HG03097 (cell line): ENCODE data around the gene ZDHHC14.

ENCODE experiments used
- ATAC-seq: cut with Tn5 transposase; IDR thresholded peaks from one replicate; pipeline ENCODE4 v1.9.1; 2021; ENCODE audit not compliant: unreplicated experiment, low FRiP score

Gene ZDHHC14

DNA sequence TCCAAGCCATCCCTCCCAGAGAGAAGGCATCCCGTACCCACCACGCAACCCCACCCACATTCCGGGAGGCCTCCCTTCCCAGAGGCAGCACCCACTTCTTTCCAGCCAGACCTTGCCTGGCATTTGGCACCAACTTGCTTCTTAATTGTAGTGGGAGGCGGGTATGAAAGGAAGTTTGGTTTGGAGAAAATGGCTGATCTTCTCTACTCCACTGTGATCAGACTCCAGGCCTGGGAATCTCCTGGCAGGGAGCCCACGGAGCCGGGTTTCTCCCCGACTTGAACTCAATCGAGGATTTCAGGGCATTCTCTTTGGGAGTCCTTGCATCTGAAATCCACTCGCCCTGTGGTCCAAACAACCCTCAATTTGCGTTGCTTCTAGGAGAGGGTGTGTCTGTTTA is 107.1 kb downstream of the ZDHHC14 start:
- ATAC-seq = no peak

DNA sequence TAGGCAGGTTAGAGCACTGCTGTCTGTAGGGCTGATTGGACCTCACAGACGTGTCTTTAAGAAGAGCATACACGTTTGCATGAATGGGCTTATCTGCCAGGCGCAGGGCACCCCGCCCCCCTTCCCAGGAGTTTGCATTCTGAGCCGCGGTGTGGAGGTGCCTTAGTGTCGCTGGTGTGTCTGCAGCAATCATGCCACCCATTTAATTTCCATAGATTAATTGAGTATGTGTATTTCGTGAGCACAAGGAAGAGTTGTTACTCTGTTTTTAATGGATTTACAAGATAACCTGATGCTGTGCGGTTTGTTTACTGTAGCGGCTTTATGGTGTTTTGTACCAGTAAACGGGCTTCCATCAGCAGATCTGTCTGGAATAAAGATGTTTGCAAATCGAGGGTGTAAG is 107.7 kb downstream of the ZDHHC14 start:
- no peak for ATAC-seq

DNA sequence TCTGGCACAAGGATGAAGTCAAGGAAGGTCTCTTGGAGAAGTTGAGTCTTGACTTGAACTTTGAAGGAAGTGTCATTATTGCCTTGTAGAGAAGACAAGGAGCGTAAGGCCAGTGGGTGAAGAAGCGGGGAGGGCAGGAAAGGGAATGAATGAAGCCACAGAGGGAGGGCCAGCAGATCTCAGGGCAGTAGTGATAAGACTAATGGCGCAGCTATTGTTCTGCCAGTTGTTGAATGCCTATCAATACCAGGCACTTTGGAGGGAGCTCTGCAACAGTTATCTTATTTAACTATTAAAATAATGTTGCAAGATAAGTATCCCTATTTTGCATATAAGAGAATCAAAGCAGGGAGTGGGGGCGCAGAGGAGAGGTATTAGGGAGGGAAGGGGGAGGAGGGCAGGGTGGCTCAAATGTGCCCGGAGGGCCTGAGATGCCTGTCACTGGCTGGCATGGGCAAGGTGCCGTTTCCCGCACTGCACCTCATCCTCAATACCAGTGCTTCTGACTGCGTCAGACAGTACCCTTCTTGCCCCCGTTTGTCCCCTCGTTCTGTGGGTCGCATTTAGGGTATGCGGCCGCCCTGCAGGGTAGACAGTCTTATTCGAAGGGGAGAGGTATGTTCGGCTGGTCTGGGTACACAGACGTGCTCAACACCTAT is 109.8 kb downstream of the ZDHHC14 start:
- ATAC-seq = no peak

DNA sequence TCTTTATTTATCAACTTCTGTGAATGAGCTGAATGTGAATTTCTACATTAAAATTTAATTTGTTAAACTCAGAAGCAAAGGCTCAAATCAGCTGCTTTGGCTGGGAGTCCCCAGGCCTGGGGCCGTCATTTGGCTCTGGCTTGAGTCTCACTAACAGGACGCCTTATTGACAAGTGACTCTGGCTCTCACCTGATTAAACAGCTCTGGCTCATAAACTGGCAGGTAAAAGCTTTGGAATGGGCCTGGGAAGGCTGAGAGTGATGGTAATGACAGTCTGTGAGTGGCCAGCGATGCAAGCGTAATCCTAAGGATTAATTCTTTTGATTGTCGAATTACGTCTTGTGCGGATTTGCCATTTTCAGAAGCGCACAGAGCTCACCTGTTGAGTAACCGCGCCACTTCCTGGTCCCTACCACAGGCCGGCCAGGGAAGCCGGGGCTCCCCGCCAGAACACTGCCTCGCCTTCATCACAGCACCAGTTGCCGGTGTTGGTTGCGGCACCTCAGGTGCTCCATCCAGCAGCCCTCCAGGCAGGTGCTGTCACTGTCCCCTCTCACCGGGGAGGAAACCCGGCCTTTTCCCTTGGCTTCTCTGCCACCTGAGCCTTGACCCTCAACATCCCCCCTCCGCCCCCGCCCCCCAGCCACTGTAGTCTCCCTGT is 110.7 kb downstream of the ZDHHC14 start:
- ATAC-seq = no peak

DNA sequence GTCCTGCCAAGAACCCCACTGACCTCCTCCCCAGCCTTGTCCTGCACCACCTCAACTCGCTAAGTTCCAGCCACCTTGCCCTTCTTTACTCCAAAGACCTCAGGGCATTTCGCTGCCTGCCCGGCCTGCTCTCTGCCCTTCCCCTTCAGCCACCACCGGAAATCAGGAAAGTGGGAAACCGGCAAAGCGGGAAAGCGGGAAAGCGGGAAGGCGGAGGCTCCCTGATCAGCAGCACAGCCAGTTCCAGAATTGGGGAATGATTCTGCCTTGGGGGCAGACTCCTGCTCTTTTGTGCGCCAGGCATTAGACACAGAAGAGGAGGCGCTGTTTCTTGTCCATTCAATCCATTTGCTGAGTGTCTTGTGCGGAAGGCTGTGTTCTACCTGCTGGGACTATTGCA is 111.3 kb downstream of the ZDHHC14 start:
- ATAC-seq = no peak

DNA sequence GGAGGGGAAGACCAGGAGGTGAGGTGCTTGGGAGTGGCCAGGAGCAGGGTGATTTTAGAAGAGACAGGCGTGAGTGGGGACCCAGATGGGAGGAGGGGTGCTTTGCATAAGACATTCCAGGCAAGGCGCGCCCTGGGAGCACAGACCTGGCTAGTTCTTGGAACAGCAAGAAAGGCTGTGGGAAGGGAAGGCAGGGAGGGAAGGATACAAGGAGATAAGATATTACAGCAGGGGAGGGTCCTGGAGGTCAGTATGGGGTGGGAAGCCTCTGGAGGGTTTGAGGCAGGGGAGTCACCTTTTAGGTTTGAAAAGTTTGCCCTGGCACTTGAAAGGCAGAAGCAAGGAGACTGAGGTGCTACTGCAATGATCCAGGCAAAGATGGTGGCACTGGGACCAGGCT is 111.8 kb downstream of the ZDHHC14 start:
- no peak for ATAC-seq

DNA sequence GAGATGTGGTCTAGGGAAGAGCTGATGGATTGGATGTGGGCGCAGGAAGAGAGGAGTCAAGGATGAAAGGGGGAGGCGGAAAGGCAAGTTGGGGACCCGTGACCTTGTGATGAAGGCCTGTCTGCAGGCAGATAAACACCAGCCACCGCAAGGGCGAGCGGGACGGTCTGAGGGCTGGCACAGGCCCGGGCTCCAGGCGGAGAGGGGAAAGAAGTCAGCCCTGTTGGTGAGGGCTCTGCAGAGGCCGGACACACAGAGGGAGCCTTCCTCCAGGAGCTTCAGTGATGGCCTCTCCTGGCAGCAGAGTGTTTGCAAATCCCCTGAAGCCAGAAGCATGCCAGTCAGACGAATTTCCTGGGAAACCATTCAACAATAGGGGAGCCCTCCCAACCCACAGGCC is 112.2 kb downstream of the ZDHHC14 start:
- ATAC-seq = no peak

DNA sequence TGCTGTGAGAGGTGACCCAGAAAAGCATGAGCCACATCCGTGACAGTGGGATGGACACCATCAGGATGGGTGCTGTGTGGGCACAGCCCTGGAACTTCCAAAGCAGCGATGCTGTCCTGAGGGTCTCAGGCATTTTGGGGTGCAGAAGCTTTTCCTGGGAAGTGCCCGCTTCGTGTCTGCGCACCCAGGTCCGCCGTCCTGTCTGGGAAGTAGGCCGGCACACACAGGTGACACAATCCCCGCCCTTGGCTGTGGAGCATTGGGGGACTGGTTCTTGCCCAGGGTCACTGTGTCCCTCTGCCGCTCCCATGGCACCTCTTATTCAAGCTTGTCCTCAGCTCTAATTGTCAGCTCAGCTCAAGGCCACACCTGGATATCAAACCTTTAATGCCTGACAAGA is 112.6 kb downstream of the ZDHHC14 start:
- ATAC-seq = no peak

DNA sequence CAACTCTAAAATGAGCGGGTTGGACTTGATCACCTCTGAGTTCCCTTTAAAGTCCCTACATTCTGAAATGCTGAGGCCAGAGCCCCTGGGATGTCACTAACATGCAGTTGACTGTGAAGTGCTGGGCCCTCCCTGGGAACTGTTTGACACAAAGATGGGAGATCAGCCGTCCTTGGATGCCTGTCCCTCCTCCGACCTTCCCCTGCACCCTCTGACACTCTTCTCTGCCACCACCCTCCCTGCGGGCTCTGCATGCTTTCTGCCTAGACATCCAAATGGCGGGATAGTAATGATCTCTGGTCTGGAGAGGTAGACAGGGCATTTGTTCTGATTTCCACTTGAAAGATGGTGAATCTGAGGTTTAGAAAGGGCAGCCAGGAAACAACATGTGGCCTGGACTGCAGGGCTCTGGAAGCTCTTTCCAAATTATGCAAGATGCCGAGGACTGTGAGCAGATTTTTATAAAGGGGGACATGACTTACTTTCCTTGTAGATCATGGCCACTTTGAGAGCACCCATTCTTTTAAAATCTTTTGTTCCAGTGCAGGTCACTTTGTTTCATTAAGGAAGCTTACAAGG is 113.2 kb downstream of the ZDHHC14 start:
- ATAC-seq = no peak

DNA sequence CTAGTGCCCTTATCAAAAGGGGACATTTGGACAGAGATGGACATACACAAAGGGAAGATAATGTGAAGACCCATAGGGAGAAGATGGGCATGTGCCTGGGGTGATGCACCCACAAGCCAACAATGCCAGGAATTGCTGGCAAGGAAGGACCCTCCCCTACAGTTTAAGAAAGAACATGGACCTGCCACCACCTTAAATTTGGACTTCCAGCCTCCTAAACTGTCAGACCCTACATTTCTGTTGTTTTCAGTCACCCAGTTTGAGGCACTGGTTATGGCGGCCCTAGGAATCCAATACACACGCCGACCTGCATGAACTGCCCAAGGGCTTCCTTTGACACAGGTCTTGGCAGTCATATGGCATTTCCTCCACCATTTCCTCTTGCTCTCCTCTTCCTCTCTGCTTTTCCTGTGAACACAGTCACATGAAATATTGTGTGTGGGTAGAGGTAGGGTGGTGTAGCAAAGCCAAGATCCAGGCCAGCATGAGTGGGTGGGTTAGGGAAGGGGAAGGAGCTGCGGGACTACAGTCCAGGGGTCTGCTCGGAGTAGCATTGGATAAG is 115.6 kb downstream of the ZDHHC14 start:
- no peak for ATAC-seq

DNA sequence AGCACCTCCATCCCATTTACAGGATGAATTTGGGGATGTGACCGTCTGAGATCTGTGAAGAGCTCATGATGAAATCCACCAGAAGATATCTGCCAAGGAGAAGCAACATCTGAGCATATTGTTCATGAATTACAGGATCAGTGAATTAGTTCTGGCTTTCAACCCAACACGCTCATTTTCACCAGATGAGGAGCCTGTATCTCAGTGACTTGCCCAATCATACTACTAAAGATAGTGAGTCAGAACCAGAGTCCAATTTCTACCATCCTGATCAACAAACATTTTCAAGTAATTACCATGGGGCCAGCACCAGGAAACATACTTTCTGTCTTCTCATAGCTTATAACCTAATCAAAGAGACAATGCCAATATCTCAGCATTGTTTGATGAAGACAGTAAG is 116.6 kb downstream of the ZDHHC14 start:
- ATAC-seq = no peak

DNA sequence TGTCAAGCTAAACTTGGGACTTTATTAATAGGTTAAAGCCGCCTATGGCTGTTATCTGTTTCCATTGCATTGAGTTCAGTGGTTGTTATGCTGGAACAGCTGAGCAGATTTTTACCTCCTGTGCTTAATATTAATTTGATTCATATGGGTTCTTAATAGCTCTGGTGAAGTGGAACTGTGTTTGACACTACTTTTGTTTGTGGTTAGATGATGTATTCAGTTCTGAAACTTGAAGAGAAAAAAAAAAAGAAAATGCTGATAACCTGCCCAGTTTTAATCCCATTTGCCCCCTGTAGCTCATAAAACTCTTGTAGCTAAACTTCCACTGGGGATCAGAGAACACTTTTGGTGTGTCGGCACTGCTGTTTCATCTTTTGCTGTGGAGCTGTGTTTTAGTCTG is 117.8 kb downstream of the ZDHHC14 start:
- no peak for ATAC-seq

DNA sequence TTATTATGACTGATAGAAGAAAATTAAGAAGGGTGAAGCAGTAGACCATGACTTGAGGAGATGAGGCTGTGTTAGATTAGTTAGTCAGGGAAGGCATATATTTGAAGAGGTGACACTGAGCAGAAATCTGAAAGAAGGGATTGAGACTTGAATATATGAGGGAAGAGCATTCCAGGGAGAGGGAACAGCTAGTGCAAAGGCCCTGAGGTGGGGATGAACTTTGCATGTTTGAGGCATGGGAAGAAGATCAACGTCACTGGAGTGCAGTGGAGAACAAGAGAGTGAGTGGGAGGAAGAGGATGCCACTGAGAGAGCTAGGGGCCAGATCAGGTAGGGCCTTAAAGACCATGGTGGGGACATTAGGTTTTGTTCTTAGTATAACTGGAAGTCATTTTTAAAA is 119.0 kb downstream of the ZDHHC14 start:
- ATAC-seq = no peak

DNA sequence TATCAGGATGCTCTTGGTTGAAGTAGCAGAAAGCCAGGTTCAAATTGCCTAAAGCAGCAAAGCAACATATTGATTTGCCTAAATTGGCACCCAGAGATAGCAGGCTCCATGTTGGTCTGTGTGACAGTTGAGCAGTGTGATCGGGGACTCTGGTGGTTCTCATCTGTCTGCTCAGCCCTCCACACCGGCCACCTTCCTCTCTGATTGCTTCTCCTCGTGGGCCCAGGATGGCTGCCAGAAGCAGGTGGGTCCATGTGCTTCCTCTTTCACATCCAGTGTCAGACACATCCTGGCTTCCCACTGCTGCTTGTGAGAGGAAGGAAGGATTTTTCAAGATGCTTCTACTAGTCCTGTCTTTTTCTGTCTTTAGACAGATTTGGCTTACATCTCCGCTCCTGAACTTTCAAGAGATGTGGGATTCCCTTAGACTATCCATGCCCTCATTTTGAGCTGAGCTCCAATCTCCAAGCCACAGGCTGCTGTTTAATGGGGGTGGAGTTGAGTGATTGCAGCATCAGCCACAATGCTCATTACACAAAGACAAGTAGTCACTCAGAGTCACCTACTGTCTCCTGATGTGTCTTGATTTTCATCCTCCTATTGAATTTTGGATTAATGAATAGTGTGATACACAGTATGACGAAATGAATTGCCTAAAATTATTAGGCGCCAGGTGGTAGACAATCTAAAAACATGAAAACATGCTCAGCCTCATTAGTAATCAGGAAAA is 122.2 kb downstream of the ZDHHC14 start:
- ATAC-seq = no peak

DNA sequence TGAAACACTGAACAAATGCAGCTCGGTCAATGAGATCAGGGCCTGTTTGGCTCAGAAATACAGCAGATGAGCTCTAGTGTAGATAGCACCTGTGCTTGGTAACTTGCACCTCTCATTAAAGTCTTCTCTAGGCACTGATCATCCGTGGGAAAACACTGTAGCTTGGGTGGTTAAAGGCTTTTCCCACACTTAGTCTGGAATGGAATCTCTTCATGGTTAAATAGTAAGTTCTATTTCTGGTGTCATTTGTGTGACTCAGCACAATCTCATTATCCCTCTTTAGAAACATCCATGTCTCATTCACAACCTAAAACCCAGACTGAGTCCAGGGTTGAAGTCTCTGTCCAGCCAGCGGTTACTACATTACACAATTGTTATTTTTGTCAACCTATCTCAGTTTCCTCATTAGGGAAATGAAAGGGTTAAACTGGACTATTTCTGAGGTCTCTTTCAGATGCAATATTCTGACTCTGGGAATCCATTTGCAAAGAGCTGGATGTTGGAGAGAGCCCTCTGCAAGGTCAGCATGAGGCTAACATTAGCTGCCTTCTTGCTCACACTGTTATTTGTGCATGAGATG is 125.0 kb downstream of the ZDHHC14 start:
- ATAC-seq = no peak

DNA sequence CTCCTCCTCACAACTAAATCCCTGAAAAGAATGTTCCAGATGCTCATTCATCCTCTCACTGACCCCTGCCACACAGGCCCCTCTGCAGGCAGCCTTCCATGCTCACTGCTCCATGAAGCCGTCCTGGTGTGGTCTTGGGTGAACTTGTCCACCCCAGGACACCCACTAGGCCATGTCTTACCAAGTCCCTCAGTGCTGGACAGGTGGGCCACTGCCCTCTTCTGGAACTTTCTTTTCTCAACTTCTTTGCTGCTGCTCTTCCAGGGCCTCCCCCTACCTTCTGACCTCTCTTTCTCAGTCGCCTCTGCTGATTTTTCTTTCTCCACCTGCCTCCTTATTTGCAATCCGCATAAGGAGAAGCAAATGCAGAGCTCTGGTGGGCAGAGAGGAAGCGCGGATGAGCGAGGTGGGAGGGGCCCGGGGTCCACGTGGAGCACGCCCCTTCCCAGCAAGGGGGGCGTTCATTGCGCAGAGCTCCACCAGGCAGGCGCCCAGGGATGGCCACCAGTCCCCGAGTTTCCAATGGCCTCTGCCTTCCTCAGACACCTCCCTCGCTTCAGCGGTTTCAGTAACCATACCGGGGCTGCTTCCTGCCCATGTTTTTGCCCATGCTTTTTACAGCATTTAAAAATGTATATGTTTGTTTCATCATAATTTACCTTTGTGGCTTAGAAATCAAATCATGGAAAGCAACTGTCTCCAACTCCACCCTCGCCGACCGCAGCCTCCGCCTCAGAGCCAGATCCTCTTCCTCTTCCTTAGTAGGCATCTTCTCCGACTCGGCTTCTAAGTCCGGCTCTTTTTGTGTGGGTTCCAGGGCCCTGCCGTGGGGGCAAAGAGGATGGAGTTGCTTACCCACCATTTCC is 129.6 kb downstream of the ZDHHC14 start:
- no peak for ATAC-seq

DNA sequence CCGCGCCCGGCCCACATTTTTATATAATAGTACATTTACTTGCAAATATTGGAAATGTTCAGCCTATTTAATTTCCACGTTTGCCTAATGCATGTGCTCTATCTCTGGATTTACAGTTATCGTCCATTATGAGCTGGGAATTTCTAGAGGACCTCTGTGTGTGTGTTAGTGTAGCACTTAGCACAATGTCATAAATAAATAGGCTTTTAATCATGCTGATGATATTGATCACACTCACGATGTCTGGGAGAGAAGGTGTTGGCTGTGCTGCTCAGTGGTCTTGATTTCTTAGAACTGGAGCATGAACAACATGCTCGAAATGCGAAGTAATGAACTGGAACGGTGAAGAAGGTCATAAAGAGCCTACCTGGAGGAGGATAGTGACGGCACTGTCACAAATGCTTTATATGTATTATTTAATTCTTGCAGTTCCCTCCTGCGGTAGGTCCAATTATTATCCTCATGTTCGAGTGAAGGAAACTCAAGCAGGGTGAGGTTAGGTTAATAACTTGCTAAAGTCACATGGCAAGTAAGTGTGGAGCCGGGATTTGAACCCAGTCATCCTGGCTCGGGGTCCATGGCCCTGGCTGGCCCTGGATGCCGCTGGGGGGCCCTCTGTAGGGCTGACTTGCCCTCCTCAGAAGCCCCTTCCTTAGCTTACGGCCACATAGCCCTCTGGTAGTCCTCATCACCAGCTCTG is 130.8 kb downstream of the ZDHHC14 start:
- no peak for ATAC-seq

DNA sequence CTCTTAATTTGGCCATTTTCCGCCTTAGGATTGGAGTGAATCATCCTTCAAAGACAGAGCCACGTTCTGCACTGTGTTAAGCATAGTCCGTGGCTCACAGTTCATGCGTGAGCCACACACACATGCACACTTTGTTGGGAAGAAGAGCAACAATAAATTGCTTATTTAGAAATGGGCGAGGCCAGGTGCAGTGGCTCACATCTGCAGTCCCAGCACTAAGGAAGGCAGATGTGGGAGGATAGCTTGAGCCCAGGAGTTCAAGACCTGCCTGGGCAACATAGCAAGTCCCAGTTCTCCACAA is 131.3 kb downstream of the ZDHHC14 start:
- no peak for ATAC-seq

DNA sequence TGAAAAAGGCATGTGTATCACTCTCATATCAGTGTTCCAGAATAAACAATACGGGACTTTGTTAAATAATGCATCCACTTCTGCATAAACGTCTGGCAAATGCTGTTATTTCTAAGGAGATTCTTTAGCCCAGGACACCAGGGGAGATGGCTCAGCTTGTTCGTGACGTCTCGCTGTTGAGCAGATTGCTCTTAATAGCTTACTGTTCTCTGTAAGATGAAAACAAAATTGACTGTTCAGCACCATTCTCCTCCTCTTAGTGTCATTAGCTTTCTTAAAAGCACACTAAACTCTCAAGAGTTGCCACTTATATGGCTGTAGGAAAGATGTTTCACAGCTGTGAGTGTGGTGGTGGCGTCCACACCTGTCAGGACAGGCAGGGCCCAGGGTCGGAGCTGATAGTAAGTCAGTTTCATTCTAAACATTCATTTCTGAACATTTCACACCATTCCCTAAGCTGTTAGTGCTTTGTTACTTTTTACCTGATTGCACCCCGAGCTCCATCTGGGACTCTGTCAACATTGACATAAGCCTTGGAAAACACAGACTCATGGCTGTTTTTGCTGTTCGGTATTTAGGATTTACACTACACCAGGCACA is 132.1 kb downstream of the ZDHHC14 start:
- no peak for ATAC-seq
